ENCODE measurements around the gene TMEM120B. TPM values are rescaled to one million over a fixed set of nuclear protein-coding genes. Genes with fewer than 3 reads are reported as not detected.
A peak's percentile ranks its signal among the peaks of the same experiment; 100 is the strongest.

Gene TMEM120B
- total and polyA plus RNA-seq, 2 of the 13 experiments (the other 11 are each of a cell fraction or from before 2014, with no cell fraction given) = 7.1 to 12.9 TPM

DNA sequence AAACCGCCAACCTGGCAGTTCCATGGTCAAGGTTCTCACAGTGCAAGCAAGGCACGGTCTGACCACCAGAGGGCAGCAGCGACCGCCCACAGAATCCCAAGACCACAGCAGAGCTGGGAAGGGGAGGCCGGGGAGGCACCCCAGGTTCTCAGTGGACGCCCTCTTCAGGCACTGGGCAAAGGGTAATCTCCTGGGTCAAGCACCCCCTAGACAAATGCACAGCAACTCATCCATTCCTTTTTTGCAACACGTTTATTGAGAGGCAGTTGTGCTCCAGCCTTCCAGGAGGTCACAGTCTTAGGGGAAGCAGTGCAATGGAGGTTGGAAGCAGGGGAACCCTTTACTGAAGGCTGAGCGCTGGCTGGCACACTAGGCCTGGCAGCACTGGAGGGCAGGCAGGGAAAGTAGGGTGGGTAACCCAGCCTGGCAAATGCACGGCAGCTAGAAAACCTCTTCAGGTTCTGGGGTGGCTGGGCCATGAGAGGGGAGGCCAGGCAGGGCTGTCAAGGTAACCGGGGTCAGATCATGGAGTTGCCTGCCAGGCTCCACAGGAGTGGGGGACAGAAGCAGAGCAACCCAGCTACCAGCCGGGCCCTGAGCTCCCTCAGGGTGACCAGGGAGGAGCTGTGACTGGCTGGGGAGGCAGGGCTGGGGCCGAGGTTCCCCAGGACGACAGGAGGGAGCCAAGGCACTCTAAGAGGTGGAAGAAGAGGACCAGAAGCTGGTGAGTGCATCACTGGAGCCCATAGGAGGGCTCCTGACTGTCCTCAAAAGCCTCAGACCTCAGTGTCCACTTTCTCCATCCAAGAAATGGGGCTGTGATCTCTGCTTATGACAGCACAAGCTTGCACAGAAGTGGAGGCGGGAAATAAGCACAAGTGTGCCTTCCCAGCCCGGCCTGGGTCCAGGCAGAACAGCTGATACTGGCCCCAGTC is 82.7 kb downstream of the TMEM120B start (continued):
- TF ChIP-seq ZSCAN30 (CRISPR knock-in tag; IDR thresholded peaks at IDR 0.05) (no peak), ZC3H13 (CRISPR knock-in tag; IDR thresholded peaks at IDR 0.05) (no peak), ARID2 (CRISPR knock-in tag; IDR thresholded peaks at IDR 0.05; ENCODE audit: borderline replicate concordance) (no peak), MEIS1 (CRISPR knock-in tag; IDR thresholded peaks at IDR 0.05; ENCODE audit: borderline replicate concordance) (no peak), FLYWCH1 (CRISPR knock-in tag; IDR thresholded peaks at IDR 0.05) (no peak), ZNF331 (CRISPR knock-in tag; IDR thresholded peaks at IDR 0.05) (peak; percentile 57; the same call in 1 of the 2 replicates), ZFAT (CRISPR knock-in tag; conservative IDR thresholded peaks at IDR 0.05) (no peak), HOXA5 (CRISPR knock-in tag; IDR thresholded peaks at IDR 0.05) (0 out of 2 replicates have a peak, but pooled peaks have one; percentile 6), ADNP (CRISPR knock-in tag; IDR thresholded peaks at IDR 0.05) (no peak), DMAP1 (CRISPR knock-in tag; IDR thresholded peaks at IDR 0.05) (no peak; the same call in 1 of the 2 replicates), ZNF121 (CRISPR knock-in tag; IDR thresholded peaks at IDR 0.05) (no peak), ARNT (IDR thresholded peaks at IDR 0.05) (no peak), ETV6 (CRISPR knock-in tag; conservative IDR thresholded peaks at IDR 0.05) (no peak), SETDB1 (CRISPR knock-in tag; IDR thresholded peaks at IDR 0.05; ENCODE audit: borderline replicate concordance) (no peak), CHD4 (IDR thresholded peaks at IDR 0.05; ENCODE audit: borderline replicate concordance, low read length) (no peak), ZSCAN31 (CRISPR knock-in tag; IDR thresholded peaks at IDR 0.05; ENCODE audit: low read depth) (peak; percentile 62; the same call in 1 of the 2 replicates), SPEN (CRISPR knock-in tag; IDR thresholded peaks at IDR 0.05; ENCODE audit: low read depth) (no peak), PHF21A (CRISPR knock-in tag; IDR thresholded peaks at IDR 0.05) (no peak; the same call in 1 of the 2 replicates), ZNF703 (CRISPR knock-in tag; IDR thresholded peaks at IDR 0.05; ENCODE audit: borderline replicate concordance) (no peak; the same call in 1 of the 2 replicates), ZBTB7A (CRISPR knock-in tag; IDR thresholded peaks at IDR 0.05) (no peak), ZNF619 (CRISPR knock-in tag; IDR thresholded peaks at IDR 0.05) (no peak)
- TF ChIP-seq, protein P1, sequence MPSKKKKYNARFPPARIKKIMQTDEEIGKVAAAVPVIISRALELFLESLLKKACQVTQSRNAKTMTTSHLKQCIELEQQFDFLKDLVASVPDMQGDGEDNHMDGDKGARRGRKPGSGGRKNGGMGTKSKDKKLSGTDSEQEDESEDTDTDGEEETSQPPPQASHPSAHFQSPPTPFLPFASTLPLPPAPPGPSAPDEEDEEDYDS (CRISPR knock-in tag; IDR thresholded peaks at IDR 0.05) = no peak
- TF ChIP-seq, protein P2, sequence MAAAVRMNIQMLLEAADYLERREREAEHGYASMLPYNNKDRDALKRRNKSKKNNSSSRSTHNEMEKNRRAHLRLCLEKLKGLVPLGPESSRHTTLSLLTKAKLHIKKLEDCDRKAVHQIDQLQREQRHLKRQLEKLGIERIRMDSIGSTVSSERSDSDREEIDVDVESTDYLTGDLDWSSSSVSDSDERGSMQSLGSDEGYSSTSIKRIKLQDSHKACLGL (CRISPR knock-in tag; IDR thresholded peaks at IDR 0.05) = no peak
- TF ChIP-seq, protein P3, sequence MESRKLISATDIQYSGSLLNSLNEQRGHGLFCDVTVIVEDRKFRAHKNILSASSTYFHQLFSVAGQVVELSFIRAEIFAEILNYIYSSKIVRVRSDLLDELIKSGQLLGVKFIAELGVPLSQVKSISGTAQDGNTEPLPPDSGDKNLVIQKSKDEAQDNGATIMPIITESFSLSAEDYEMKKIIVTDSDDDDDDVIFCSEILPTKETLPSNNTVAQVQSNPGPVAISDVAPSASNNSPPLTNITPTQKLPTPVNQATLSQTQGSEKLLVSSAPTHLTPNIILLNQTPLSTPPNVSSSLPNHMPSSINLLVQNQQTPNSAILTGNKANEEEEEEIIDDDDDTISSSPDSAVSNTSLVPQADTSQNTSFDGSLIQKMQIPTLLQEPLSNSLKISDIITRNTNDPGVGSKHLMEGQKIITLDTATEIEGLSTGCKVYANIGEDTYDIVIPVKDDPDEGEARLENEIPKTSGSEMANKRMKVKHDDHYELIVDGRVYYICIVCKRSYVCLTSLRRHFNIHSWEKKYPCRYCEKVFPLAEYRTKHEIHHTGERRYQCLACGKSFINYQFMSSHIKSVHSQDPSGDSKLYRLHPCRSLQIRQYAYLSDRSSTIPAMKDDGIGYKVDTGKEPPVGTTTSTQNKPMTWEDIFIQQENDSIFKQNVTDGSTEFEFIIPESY (CRISPR knock-in tag; IDR thresholded peaks at IDR 0.05) = peak; percentile 82
- TF ChIP-seq, protein P4, sequence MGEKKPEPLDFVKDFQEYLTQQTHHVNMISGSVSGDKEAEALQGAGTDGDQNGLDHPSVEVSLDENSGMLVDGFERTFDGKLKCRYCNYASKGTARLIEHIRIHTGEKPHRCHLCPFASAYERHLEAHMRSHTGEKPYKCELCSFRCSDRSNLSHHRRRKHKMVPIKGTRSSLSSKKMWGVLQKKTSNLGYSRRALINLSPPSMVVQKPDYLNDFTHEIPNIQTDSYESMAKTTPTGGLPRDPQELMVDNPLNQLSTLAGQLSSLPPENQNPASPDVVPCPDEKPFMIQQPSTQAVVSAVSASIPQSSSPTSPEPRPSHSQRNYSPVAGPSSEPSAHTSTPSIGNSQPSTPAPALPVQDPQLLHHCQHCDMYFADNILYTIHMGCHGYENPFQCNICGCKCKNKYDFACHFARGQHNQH (CRISPR knock-in tag; IDR thresholded peaks at IDR 0.05) = peak; percentile 59; the same call in 1 of the 2 replicates
